SK-N-SH (cell line): Measurements from ENCODE around the gene FARSA.

Experiments used
- EP300 ChIP-seq, 2 experiments: IDR thresholded peaks; 2 replicates each; pipeline versions ENCODE4 v1.4.0 to v1.6.1; 2012; ENCODE audit warnings: borderline replicate concordance in 1 of 2, low read depth in 1 of 2, low read length in 1 of 2
- FOSL2 ChIP-seq: IDR thresholded peaks from 2 replicates; pipeline ENCODE4 v1.4.0; 2012; ENCODE audit warnings: low read depth, mild to moderate bottlenecking, moderate library complexity, borderline replicate concordance
- FOXJ3 ChIP-seq: sonication (generic); formaldehyde crosslinking; IDR thresholded peaks from 2 replicates; pipeline ENCODE4 v1.5.1; 2020; ENCODE audit warnings: mild to moderate bottlenecking, missing genetic modification reagents
- FOXM1 ChIP-seq: IDR thresholded peaks from 2 replicates; pipeline ENCODE4 v1.4.0; 2012; ENCODE audit warnings: low read depth, mild to moderate bottlenecking
- GABPA ChIP-seq: IDR thresholded peaks from 2 replicates; pipeline ENCODE4 v1.4.0; 2012; ENCODE audit warnings: low read depth, mild to moderate bottlenecking
- NRF1 ChIP-seq: IDR thresholded peaks from 2 replicates; pipeline ENCODE4 v1.6.1; 2012; ENCODE audit warnings: low read depth, mild to moderate bottlenecking, low read length
- POLR2AphosphoS5 ChIP-seq: IDR thresholded peaks from 2 replicates; pipeline ENCODE4 v1.6.1; 2012; ENCODE audit warnings: low read depth, low read length
- RCOR1 ChIP-seq: fragments of 150-350 bp; IDR thresholded peaks from 2 replicates; pipeline ENCODE4 v1.6.1; 2017; ENCODE audit warnings: antibody characterized with exemption, low read length
- YY1 ChIP-seq: IDR thresholded peaks from 2 replicates; pipeline ENCODE4 v1.4.0; 2012; ENCODE audit warnings: low read depth, mild to moderate bottlenecking
- TF ChIP-seq, protein P1 (sequence below): fragments of 200-600 bp; sonication (generic); IDR thresholded peaks from 2 replicates; pipeline ENCODE4 v1.6.1; 2017; ENCODE audit warnings: antibody characterized with exemption, mild to moderate bottlenecking, moderate library complexity

DNA sequence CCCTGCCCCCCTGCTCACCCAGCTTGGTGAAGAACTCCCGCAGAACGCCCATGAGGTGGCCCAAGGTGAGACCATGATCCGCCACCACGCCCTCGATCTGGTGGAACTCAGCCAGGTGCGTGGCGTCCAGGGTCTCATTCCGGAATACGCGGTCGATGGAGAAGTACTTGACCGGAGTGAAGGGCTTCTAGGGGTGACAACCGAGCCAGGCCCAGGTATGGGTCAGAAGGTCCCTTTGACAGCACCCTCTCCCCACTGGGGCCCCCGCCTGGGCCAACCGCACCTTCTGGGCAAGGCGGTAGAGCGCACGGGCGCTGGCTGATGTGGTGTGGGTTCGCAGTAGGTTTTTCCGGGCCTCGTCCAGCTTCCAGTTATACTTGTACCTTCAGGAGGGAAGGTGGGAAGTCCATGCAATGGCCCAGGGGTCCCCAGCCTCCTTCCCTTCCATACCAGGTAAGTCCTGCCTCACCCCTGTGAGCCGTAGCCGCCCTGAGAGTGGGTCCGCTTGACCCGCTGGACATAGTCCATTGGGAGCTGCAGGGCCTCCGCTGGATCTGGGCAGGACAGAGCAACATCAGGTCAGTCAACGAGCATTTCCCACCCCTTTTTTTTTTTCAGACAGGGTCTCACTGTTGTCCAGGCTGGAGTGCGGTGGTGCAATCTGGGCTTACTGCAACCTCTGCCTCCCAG, 8.7 kb downstream of the FARSA start:
- TF ChIP-seq, protein P1, sequence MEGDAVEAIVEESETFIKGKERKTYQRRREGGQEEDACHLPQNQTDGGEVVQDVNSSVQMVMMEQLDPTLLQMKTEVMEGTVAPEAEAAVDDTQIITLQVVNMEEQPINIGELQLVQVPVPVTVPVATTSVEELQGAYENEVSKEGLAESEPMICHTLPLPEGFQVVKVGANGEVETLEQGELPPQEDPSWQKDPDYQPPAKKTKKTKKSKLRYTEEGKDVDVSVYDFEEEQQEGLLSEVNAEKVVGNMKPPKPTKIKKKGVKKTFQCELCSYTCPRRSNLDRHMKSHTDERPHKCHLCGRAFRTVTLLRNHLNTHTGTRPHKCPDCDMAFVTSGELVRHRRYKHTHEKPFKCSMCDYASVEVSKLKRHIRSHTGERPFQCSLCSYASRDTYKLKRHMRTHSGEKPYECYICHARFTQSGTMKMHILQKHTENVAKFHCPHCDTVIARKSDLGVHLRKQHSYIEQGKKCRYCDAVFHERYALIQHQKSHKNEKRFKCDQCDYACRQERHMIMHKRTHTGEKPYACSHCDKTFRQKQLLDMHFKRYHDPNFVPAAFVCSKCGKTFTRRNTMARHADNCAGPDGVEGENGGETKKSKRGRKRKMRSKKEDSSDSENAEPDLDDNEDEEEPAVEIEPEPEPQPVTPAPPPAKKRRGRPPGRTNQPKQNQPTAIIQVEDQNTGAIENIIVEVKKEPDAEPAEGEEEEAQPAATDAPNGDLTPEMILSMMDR: no peak
- TF ChIP-seq GABPA (no peak), YY1 (no peak), FOXM1 (no peak), FOXJ3 (CRISPR knock-in tag) (no peak), EP300 (IDR thresholded peaks at IDR 0.05; ENCODE audit: borderline replicate concordance in 1 of 2, low read depth in 1 of 2, low read length in 1 of 2) (no peak), RCOR1 (no peak), POLR2AphosphoS5 (no peak), NRF1 (no peak), FOSL2 (no peak)
